Neural progenitor cell (in vitro differentiated cells): Measurements from ENCODE around the gene CCDC51. TPM values are rescaled to one million over a fixed set of nuclear protein-coding genes. Genes with fewer than 3 reads are reported as not detected.

Source experiments
- DNase-seq: peaks from one replicate; pipeline ENCODE4 v3.0.0-alpha.2; 2016; ENCODE audit warnings: low spot score
- H2AFZ ChIP-seq: fragments of 200-600 bp; sonication (generic); replicated peaks from 2 replicates; pipeline ENCODE4 v1.6.1; 2016; ENCODE audit warnings: antibody characterized with exemption
- H3F3A ChIP-seq: fragments of 200-600 bp; sonication (generic); 2 replicates; pipeline ENCODE4 v1.6.1; 2016; ENCODE audit warnings: antibody characterized with exemption, low read depth
- H3K27ac ChIP-seq: fragments of 200-600 bp; sonication (generic); 2 replicates; pipeline ENCODE4 v1.5.1; 2016; ENCODE audit warnings: mild to moderate bottlenecking
- H3K27me3 ChIP-seq: fragments of 200-600 bp; sonication (generic); 2 replicates; pipeline ENCODE4 v1.6.1; 2016; ENCODE audit warnings: mild to moderate bottlenecking, moderate library complexity
- H3K36me3 ChIP-seq: fragments of 200-600 bp; sonication (generic); 2 replicates; pipeline ENCODE4 v1.5.1; 2016
- H3K4me1 ChIP-seq: fragments of 200-600 bp; sonication (generic); 2 replicates; pipeline ENCODE4 v1.6.1; 2016; ENCODE audit warnings: mixed run types
- H3K4me2 ChIP-seq: fragments of 200-600 bp; sonication (generic); 2 replicates; pipeline ENCODE4 v1.6.1; 2016
- H3K4me3 ChIP-seq: fragments of 200-600 bp; sonication (generic); 2 replicates; pipeline ENCODE4 v1.5.1; 2016
- H3K79me2 ChIP-seq: fragments of 200-600 bp; sonication (generic); 2 replicates; pipeline ENCODE4 v1.6.1; 2016; ENCODE audit warnings: low read depth
- H3K9ac ChIP-seq: fragments of 200-600 bp; sonication (generic); 2 replicates; pipeline ENCODE4 v1.6.1; 2016
- H3K9me3 ChIP-seq: fragments of 200-600 bp; sonication (generic); 2 replicates; pipeline ENCODE4 v1.5.1; 2016; ENCODE audit warnings: low read depth
- H4K20me1 ChIP-seq: fragments of 200-600 bp; sonication (generic); 2 replicates; pipeline ENCODE4 v1.6.1; 2016; ENCODE audit warnings: low read depth
- H3K27ac Mint-ChIP-seq: 3 replicates; pipeline ENCODE4 v1.8.0; 2021; ENCODE audit warnings: mixed read lengths
- H3K27me3 Mint-ChIP-seq: 2 replicates; pipeline ENCODE4 v1.8.0; 2022; ENCODE audit warnings: low read depth, mild to moderate bottlenecking, inconsistent platforms, moderate library complexity, mixed read lengths; ENCODE audit not compliant: insufficient read depth
- H3K36me3 Mint-ChIP-seq: 3 replicates; pipeline ENCODE4 v1.8.0; 2021; ENCODE audit warnings: mixed read lengths
- H3K4me1 Mint-ChIP-seq: 3 replicates; pipeline ENCODE4 v1.8.0; 2021; ENCODE audit warnings: mixed read lengths
- H3K4me3 Mint-ChIP-seq: 3 replicates; pipeline ENCODE4 v1.8.0; 2021; ENCODE audit warnings: mild to moderate bottlenecking, moderate library complexity, mixed read lengths
- H3K9me3 Mint-ChIP-seq: 3 replicates; pipeline ENCODE4 v1.8.0; 2020; ENCODE audit warnings: mixed read lengths
- EZH2 ChIP-seq: fragments of 200-600 bp; sonication (generic); IDR thresholded peaks from 2 replicates; pipeline ENCODE4 v1.6.1; 2017; ENCODE audit warnings: antibody characterized with exemption, mild to moderate bottlenecking, moderate library complexity
- EZH2phosphoT487 ChIP-seq: fragments of 200-600 bp; sonication (generic); IDR thresholded peaks from 2 replicates; pipeline ENCODE4 v1.6.1; 2017; ENCODE audit warnings: antibody characterized with exemption
- total RNA-seq: library from RNA; depleted of rRNA; stranded (reverse); fragments of >200 nt; gene quantifications from 2 replicates; pipeline ENCODE4 v1.2.3, GENCODE V29; 2015; ENCODE audit warnings: low replicate concordance
- TF ChIP-seq, protein P1 (sequence below): fragments of 200-600 bp; sonication (generic); IDR thresholded peaks from 2 replicates; pipeline ENCODE4 v1.5.1; 2017; ENCODE audit warnings: antibody characterized with exemption, mild to moderate bottlenecking

Gene CCDC51
- total RNA-seq, 1 donor from 2014 or later = 13.9 TPM

DNA sequence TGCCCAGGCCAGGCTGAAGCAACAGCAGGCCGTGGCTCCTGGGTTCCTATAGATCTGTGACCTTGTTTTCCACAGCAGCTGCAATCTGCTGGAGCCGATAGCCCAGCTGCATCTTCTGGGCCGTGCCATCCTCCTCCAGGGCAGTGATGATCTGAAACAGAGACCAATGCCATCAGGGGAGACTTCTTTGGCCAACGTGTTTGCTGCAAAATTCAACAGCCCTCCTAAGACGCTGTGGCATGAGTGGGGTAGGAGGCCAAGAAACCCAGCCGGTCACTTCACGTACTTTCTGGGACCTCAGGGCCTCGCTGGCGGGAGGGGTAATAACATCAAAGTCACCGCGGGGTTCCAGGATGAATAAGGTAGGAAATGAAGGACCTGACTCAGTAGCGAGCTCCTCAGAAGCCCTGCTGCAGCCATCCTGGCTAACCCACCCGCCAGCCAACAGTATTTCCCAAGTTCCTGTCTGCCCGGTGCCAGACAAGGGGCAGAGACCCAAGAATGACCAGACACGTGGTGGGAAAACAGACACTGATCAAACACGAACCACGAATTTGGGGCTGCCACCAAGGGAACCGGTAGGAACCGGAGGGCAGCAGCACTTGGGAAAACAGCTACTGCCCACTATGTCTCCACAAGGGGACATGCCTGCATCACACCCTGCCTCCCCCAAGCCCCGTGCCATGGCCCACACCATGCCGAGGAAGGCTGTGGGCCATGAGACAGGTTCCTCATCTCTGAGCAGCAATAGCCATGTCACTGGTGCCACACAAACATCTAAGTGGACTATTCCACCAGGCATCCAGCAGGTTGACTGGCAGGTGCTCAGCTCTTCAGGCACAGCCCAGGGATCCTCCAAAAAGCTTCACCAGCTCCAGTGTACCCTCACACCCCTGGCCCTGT lies 35.2 kb downstream of the CCDC51 start:
- TF ChIP-seq, protein P1, sequence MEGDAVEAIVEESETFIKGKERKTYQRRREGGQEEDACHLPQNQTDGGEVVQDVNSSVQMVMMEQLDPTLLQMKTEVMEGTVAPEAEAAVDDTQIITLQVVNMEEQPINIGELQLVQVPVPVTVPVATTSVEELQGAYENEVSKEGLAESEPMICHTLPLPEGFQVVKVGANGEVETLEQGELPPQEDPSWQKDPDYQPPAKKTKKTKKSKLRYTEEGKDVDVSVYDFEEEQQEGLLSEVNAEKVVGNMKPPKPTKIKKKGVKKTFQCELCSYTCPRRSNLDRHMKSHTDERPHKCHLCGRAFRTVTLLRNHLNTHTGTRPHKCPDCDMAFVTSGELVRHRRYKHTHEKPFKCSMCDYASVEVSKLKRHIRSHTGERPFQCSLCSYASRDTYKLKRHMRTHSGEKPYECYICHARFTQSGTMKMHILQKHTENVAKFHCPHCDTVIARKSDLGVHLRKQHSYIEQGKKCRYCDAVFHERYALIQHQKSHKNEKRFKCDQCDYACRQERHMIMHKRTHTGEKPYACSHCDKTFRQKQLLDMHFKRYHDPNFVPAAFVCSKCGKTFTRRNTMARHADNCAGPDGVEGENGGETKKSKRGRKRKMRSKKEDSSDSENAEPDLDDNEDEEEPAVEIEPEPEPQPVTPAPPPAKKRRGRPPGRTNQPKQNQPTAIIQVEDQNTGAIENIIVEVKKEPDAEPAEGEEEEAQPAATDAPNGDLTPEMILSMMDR = no peak
- TF ChIP-seq EZH2phosphoT487 (no peak), EZH2 (no peak)
- peaks cover 2% of the 10 kb centered on the region for H3K27me3 Mint-ChIP-seq
- Histone ChIP-seq H4K20me1 (peaks cover 4% of the 10 kb centered on the region), H3K36me3 (no peaks in the 10 kb centered on the region), H3K4me3 (no peak overlapping the region), H3K9ac (no peak overlapping the region), H2AFZ (no peak overlapping the region), H3K9me3 (no peaks in the 10 kb centered on the region), H3K4me2 (no peak overlapping the region), H3K27me3 (no peaks in the 10 kb centered on the region), H3K79me2 (no peaks in the 10 kb centered on the region), H3K4me1 (no peaks in the 10 kb centered on the region), H3F3A (peaks cover 25% of the 10 kb centered on the region), H3K27ac (no peak overlapping the region)
- H3K9me3 Mint-ChIP-seq = no peaks in the 10 kb centered on the region
- no peak for DNase-seq
- no peak overlapping the region for H3K4me3 Mint-ChIP-seq
- H3K36me3 Mint-ChIP-seq = peaks cover 33% of the 10 kb centered on the region
- no peak overlapping the region for H3K27ac Mint-ChIP-seq
- H3K4me1 Mint-ChIP-seq = no peaks in the 10 kb centered on the region

DNA sequence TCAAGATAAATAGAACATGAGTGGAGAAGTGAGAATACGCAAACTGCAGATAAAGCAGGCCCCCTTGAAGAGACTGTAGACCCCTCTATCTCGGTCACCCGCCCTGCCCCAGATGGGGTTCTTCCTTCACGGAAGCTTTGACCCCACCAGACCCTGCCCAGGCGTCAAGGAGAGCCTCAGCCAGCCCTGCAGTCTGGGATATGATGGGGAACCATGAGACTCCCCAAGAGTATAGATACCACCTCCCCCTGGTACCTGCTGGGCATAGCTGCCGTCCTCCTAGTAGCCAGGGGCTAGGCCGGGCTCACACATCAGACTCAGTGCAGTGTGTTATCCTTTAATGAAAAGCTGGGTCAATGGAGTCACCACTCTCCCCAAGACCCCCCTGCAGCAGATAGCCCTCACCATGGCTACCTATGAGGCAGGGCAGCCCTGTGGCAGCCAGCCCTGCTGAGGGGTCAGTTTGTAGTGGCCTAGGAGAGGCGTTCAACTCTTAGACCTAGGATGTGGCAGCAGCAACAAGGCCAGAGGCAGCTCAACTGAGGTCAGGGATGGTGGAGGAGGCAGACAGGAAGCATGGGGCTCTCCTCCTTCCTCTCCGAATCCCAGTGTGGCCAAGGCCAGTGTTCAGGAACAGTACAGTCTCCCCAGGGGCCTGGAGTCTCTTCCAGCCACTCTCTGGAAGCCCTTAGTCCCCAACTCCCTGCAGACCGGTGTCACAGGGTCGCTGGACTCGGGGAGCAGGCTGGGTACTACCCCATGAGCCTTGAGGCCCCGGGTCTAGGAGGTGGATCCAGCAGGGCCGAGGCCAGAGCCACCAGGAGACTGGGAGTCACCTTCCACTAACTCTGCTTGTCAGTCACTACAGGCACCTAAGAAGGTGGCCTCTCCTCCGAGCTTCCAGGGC lies 36.1 kb downstream of the CCDC51 start:
- peaks cover 25% of the 10 kb centered on the region for H3F3A ChIP-seq
- H3K4me3 Mint-ChIP-seq = no peak overlapping the region
- no peaks in the 10 kb centered on the region for H3K27me3 ChIP-seq
- H3K9me3 Mint-ChIP-seq = no peaks in the 10 kb centered on the region
- no peak for TF ChIP-seq EZH2phosphoT487
- TF ChIP-seq EZH2 = no peak
- TF ChIP-seq, protein P1 = no peak
- H3K27ac ChIP-seq = no peak overlapping the region
- H2AFZ ChIP-seq = no peak overlapping the region
- H3K9me3 ChIP-seq = no peaks in the 10 kb centered on the region
- no peaks in the 10 kb centered on the region for H3K4me1 ChIP-seq
- H3K4me3 ChIP-seq = no peak overlapping the region
- H3K4me1 Mint-ChIP-seq = no peaks in the 10 kb centered on the region
- peak overlapping the region; percentile 87 for H3K27ac Mint-ChIP-seq
- no peak overlapping the region for H3K9ac ChIP-seq
- peaks cover 30% of the 10 kb centered on the region for H3K36me3 Mint-ChIP-seq
- H4K20me1 ChIP-seq = peaks cover 4% of the 10 kb centered on the region
- H3K36me3 ChIP-seq = no peaks in the 10 kb centered on the region
- no peak overlapping the region for H3K4me2 ChIP-seq
- H3K79me2 ChIP-seq = no peaks in the 10 kb centered on the region
- DNase-seq = no peak
- peaks cover 4% of the 10 kb centered on the region for H3K27me3 Mint-ChIP-seq

DNA sequence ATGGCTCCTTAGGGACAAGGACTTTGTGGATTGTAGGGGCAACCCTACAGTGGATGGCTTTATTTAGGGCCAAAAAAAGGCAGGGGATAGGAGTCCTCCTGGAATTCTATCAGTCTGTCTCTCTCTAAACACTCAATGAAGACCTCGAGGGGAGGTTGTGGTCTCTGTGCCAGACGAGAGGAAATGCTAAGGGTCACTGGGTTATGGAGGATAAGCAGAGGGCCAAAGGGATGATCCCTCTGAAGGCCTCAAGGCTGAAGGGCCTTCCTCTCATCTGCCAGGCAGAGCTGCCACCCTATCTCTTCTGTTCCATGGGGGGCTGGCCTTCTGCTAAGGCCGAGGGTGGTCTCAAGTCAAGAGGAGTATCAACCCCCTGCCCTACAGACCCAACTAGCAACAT lies 37.0 kb downstream of the CCDC51 start:
- H3K9me3 ChIP-seq = no peaks in the 10 kb centered on the region
- peak overlapping the region; percentile 58 for H3K27ac ChIP-seq
- no peak for DNase-seq
- H3K9me3 Mint-ChIP-seq = no peaks in the 10 kb centered on the region
- no peaks in the 10 kb centered on the region for H3K79me2 ChIP-seq
- no peak overlapping the region for H3K4me3 Mint-ChIP-seq
- H3K27me3 Mint-ChIP-seq = peaks cover 4% of the 10 kb centered on the region
- H2AFZ ChIP-seq = no peak overlapping the region
- H3K36me3 ChIP-seq = no peaks in the 10 kb centered on the region
- no peaks in the 10 kb centered on the region for H3K27me3 ChIP-seq
- no peak overlapping the region for H3K4me3 ChIP-seq
- peaks cover 25% of the 10 kb centered on the region for H3F3A ChIP-seq
- H3K4me1 ChIP-seq = no peaks in the 10 kb centered on the region
- H3K4me1 Mint-ChIP-seq = no peaks in the 10 kb centered on the region
- H3K36me3 Mint-ChIP-seq = peaks cover 26% of the 10 kb centered on the region
- H3K27ac Mint-ChIP-seq = peak overlapping the region; percentile 87
- H3K4me2 ChIP-seq = no peak overlapping the region
- H4K20me1 ChIP-seq = peaks cover 4% of the 10 kb centered on the region
- H3K9ac ChIP-seq = no peak overlapping the region
- TF ChIP-seq EZH2 = no peak
